Measurements from ENCODE around the gene ASIC4. TPM values are rescaled to one million over a fixed set of nuclear protein-coding genes. Genes with fewer than 3 reads are reported as not detected.

ASIC4 gene
- total RNA-seq, 2 donors from 2014 or later, result 0.12 TPM; not detected in 1

DNA sequence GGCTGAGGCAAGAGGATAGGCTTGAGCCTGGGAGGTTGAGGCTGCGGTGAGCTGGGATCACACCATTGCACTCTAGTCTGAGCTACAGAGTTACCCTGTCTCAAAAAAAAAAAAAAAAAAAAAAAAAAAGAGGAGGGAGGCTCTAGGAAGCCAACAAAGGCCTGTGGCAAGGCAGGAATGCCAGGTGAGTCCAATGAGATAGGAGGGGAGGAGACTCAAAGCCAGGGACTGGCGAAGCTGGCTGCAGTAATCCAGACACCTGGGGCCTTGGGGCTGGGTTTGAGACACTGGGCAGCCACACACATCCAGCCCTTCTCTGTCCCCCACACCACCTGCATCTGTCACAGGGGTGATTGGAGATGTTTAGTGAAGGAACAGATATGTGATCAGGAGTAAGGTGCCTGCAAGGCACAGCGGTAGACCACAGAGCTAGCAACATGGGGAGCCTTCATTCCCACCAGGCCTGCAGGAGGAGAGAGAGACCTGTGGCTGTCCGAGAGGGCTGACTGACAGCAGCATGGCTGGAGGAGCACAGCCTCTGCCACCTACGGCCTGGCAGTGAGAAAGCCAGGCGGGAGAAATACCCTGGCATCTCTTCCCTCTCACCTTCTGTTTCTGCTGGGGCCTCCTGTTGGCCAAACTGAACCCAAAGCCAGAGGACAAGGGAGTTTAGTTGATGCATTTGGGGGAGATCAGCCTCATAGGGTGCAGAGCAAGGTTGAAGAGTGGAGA lies 19.8 kb downstream of the ASIC4 start:
- H3K4me3 Mint-ChIP-seq, result no peak overlapping the region
- no peaks in the 10 kb centered on the region for H3K9me3 Mint-ChIP-seq
- H3K27me3 Mint-ChIP-seq, result peaks cover 22 to 31% of the 10 kb centered on the region in 2 donors
- DNase-seq (ENCODE audit: low spot score) (no peak), ATAC-seq (no peak)
- H3K4me1 Mint-ChIP-seq (ENCODE audit: low read depth in 2 of 2), result peaks cover 0 to 4% of the 10 kb centered on the region in 2 donors
- no peaks in the 10 kb centered on the region for H3K36me3 Mint-ChIP-seq
- H3K27ac Mint-ChIP-seq, result no peak overlapping the region

DNA sequence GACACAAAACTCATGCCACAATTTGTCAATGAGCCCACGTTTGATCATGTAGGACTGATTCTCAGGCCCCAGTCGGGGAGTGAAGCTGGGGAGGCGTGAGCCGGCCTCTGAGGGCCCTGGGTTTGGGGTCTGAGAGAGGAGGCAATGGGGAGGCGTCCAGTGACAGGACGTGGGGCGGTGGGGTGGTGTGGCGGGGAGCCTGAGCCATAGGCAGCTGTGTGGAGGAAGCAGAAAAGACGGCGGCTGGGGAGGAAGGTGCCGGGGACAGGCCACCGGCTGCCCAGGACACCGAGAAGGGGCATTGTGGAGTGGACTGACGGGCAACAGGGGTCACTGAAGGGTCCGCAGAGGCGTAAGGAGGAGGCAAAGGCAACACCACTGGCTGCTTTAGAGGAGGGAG lies 22.1 kb downstream of the ASIC4 start:
- peaks cover 10 to 11% of the 10 kb centered on the region in 2 donors for H3K27me3 Mint-ChIP-seq
- DNase-seq (ENCODE audit: low spot score) (no peak), ATAC-seq (no peak)
- no peaks in the 10 kb centered on the region for H3K9me3 Mint-ChIP-seq
- no peak overlapping the region for H3K4me3 Mint-ChIP-seq
- H3K4me1 Mint-ChIP-seq (ENCODE audit: low read depth in 2 of 2), result peaks cover 4 to 6% of the 10 kb centered on the region in 2 donors
- H3K36me3 Mint-ChIP-seq, result no peaks in the 10 kb centered on the region
- H3K27ac Mint-ChIP-seq, result no peak overlapping the region

DNA sequence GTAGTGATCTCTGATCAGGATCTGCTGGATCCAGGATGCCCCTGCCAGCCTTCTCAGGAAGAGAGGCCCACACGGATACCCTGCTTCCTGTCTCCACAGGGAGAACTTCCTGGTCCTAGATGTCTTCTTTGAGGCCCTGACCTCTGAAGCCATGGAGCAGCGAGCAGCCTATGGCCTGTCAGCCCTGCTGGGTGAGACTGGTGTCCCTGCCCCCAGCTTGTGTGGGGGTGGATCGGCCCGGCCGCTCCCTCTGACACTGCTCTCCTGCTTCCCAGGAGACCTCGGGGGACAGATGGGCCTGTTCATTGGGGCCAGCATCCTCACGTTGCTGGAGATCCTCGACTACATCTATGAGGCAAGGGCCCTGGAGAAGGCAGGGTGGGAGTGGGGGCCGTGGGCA lies 22.7 kb downstream of the ASIC4 start:
- no peak for ATAC-seq
- H3K4me1 Mint-ChIP-seq (ENCODE audit: low read depth in 2 of 2), result peaks cover 7% of the 10 kb centered on the region in 2 donors
- no peak overlapping the region for H3K4me3 Mint-ChIP-seq
- no peaks in the 10 kb centered on the region for H3K36me3 Mint-ChIP-seq
- H3K27ac Mint-ChIP-seq, result no peak overlapping the region
- no peaks in the 10 kb centered on the region for H3K9me3 Mint-ChIP-seq
- no peak for DNase-seq (ENCODE audit: low spot score)
- peaks cover 7 to 11% of the 10 kb centered on the region in 2 donors for H3K27me3 Mint-ChIP-seq

DNA sequence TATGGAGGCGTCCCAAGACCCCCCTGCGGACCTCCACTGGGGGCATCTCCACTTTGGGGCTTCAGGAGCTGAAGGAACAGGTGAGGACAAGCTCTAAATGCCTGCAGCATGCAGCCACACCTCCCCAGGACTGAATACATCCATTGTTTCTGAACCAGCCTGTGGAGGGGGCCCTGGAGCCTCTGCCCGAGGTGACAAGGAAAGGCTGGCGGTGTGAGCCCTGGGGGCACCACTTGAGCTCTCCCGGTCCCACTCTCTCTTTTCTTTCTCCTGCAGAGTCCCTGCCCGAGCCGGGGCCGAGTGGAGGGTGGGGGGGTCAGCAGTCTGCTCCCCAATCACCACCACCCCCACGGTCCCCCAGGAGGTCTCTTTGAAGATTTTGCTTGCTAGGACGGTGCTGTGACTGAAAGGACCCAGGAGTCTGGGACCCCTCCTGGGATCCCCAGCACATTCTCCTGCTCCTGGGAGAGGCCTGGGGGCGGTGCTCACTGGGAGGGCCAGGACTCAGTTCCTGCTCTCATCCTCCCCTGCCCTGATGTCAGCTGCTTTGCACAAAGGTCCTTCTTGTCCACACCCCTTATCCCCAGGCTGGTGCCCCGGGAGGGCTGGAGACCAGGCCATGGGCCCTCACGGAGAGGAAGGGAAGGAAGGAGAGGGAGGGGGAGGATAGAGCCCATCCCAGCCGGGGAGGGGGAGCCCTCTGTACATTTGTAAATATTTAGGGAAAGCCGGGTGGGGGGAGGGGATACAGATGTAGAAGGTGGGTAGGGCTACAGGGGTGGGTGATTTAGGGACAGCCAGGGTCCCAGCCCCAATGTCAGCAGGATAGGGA lies 23.6 kb downstream of the ASIC4 start:
- peaks cover 7% of the 10 kb centered on the region in 2 donors for H3K27me3 Mint-ChIP-seq
- peaks cover 14% of the 10 kb centered on the region in 2 donors for H3K4me1 Mint-ChIP-seq (ENCODE audit: low read depth in 2 of 2)
- no peak overlapping the region for H3K27ac Mint-ChIP-seq
- no peaks in the 10 kb centered on the region for H3K9me3 Mint-ChIP-seq
- DNase-seq (ENCODE audit: low spot score) (no peak), ATAC-seq (no peak)
- H3K4me3 Mint-ChIP-seq, result no peak overlapping the region
- no peaks in the 10 kb centered on the region for H3K36me3 Mint-ChIP-seq

DNA sequence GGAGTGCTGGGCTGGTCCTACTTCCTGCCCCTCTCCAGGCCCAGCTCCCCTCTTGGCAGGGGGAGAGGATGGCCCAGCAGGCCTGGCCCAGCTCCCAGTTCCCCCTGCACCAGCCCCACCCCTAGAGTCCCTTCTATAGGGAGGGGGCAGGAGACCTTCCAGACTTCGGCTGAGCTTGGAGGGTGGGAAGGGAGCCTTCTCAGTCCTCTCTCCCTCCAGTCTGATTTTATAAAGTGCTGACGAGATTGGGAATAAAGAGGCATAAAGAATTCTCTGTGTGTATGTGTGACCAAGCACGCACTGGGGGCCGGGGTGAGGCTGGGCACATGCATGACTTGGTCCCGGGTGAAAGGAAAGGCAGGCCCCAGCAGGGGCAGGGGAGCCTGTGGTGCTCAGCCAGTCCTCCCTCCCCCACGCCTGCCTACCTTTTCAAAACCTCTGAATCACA lies 24.2 kb downstream of the ASIC4 start:
- Mint-ChIP-seq H3K4me3 (no peak overlapping the region), H3K27me3 (peaks cover 4 to 7% of the 10 kb centered on the region in 2 donors), H3K27ac (no peak overlapping the region), H3K4me1 (ENCODE audit: low read depth in 2 of 2) (peaks cover 14 to 15% of the 10 kb centered on the region in 2 donors), H3K36me3 (no peaks in the 10 kb centered on the region), H3K9me3 (no peaks in the 10 kb centered on the region)
- no peak for DNase-seq (ENCODE audit: low spot score)
- ATAC-seq, result no peak

DNA sequence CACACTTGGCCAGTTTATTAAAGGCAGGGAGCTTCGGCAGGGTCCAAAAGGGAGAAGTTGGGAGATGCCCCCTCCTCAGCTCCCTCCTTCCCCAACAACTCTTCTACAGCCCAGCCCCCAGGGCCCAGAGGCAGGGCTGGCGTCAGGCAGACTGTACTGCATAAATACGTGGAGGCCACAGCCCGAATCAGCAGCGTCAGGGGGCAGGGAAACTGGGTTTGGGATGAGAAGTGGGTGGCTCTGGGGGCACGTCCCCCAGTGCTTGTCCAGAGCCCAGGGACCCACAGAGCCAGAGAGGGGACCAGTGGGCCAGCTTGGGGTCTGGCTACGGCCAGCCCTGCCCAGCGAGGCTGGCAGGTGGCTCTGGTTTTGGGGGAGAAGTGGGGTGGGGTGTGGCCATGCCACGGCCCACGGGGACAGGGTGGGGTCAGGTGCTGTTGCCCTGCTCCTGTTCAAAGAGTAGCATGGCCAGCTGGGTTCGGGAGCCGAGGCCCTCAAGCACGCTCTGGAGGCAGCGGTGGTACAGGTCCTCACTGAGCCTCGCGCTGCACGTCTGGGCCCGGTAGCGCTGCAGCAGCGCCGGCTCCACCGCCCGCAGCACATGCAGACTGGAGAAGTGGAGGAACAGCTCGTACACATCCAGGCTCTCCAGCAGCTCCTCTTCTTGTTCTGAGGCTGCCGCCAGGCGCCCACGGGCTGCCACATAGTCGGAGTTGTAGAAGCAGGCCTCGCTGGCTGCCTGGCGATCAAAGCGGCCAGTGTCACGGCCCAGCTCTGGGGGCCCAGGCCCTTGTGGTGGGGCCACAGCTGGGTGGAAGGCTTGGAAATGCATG lies 24.9 kb downstream of the ASIC4 start:
- Mint-ChIP-seq H3K4me1 (ENCODE audit: low read depth in 2 of 2) (peaks cover 15% of the 10 kb centered on the region in 2 donors), H3K4me3 (no peak overlapping the region), H3K36me3 (no peaks in the 10 kb centered on the region), H3K9me3 (no peaks in the 10 kb centered on the region), H3K27ac (no peak overlapping the region), H3K27me3 (peaks cover 3 to 7% of the 10 kb centered on the region in 2 donors)
- ATAC-seq, result no peak
- DNase-seq (ENCODE audit: low spot score), result no peak

DNA sequence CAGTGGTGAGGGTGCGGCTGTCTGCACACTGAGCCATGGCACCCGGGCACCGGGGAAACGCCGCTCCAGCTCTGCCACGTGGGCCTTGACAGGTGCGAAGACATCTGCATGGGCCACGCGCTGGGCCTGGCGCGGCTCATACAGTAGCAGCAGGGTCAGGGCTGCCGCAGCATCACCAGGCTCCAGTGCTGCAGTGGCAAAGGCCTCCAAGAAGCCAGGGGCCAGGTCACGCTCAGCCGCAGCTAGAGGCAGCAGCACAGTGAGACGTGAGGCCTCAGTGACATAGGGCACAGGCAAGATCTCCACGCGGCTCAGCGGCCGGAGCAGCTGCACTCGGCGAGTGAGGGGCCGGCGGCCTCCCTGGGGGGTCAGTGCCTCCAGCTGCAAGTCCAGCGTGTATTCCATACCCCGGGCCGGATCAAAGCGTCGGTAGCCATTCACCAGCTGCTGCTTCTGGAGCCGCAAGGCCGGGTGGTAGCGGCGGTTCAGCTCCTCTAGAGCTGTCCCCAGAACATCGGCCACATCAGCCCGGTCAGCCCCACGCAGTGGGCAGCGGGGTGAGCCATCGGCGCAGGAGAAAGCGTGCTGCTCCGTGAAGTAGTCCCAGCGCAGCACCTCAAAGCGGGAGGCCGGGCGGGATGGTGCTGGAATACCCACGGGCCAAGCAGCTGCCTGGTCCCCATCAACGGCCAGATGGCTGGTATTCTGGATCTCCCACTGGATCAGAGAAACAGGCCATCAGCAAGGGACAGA lies 25.8 kb downstream of the ASIC4 start:
- no peak for ATAC-seq
- Mint-ChIP-seq H3K36me3 (no peaks in the 10 kb centered on the region), H3K9me3 (no peaks in the 10 kb centered on the region), H3K27ac (no peak overlapping the region), H3K4me3 (no peak overlapping the region), H3K4me1 (ENCODE audit: low read depth in 2 of 2) (peaks cover 24% of the 10 kb centered on the region in 2 donors), H3K27me3 (peaks cover 3 to 7% of the 10 kb centered on the region in 2 donors)
- no peak for DNase-seq (ENCODE audit: low spot score)

DNA sequence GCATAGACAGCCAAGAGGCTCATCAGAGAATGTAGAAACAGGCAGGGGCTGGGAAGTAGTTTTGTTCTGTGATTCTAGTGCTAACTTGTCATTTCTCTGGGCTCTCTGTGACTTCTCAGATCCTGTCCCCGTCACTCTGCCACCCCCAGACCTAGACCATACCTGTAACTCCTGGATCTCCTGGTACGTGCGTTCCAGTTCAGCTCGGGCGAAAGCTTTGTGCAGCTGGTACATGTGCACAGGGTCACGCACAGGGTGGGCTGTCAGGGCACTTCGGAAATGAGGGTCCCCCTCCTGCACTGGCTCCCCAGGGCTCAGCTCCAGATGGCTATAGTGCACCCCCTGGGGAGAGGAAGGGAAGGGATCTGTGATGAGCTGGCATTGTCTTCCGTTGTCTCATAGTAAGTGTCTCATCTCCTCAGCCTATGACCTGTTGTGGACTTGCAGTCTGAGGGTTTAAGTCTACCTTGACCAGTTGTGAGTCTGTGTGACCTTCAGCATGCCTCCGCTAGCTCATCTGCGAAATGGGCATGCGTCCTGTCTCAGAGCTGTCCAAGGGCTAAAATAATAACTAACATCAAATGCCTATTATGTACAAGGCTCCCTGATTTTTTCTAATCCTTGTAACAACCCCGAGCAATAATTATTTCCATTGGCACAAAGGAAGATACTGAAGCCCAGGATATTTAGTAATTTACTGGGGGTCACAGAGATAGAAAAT lies 26.7 kb downstream of the ASIC4 start:
- Mint-ChIP-seq H3K27me3 (peaks cover under 1 to 2% of the 10 kb centered on the region in 2 donors), H3K4me1 (ENCODE audit: low read depth in 2 of 2) (peaks cover 24 to 26% of the 10 kb centered on the region in 2 donors), H3K9me3 (no peaks in the 10 kb centered on the region), H3K36me3 (no peaks in the 10 kb centered on the region), H3K27ac (no peak overlapping the region), H3K4me3 (peak overlapping the region; percentile 97)
- ATAC-seq, result no peak
- DNase-seq (ENCODE audit: low spot score), result no peak

DNA sequence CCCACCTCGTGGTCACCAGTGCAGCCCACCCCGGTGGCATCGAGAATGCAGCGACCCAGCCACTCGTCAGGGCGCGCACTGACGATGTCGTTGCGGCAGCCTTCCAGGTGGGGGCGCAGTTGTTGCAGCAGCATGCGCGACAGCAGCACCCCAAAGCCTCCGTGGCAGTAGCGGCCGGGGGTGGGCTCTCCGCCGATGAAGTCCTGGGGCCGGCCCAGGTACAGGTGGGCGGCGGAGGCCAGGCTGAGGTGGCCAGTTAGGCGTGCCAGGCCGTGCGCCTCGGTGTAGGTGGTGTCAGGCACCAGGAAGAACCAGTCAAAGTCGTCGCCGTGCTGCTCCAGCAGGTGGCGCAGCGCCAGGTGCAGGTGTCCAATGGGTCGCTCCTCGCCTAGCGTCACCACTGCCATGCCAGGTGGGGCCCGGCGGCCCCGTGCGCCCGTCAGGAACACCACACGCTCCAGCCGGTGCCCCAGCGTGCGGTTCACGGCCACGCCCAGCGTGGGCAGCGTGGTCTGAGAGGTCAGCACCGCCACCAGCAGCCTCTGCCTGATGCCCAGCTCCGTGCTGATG lies 27.4 kb downstream of the ASIC4 start:
- peak; percentile 15 to 21 for ATAC-seq
- Mint-ChIP-seq H3K4me3 (peak overlapping the region; percentile 97), H3K9me3 (no peaks in the 10 kb centered on the region), H3K27ac (no peak overlapping the region), H3K27me3 (peaks cover 6 to 8% of the 10 kb centered on the region in 2 donors), H3K36me3 (no peaks in the 10 kb centered on the region), H3K4me1 (ENCODE audit: low read depth in 2 of 2) (peaks cover 27 to 31% of the 10 kb centered on the region in 2 donors)
- DNase-seq (ENCODE audit: low spot score), result peak; percentile 84

DNA sequence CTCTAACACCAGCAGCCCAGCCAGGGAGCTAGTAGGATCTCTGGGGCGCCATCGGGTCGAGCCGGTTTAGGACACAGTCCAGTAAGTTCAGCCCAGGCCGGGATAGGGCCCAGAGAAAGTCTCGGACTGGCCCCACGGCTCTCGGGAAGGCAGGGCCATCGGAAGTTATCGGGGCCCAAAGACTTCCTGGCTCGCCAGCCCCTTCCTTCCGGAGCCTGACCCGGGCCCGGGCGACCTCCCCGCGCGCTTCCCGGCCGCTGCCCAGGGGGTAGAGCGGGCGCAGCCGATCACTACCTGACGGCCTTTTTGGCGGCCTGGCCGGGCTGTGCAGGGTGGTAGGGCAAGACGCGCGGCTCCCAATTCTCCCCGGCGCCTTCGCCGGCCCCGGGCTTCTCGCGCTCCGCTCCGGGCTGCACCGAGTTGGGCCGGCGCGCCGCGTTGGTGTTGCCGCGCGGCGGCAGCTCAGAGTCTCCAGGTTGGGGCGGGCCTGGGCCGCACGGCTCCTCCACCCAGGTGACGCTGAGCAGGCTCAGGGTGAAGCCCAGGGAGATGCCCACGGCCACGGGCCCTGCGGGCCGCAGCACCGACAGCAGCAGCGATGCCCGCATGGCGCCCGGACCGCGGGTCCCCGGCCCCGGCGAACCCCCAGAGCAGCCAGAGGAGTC lies 28.8 kb downstream of the ASIC4 start:
- peaks cover 27 to 31% of the 10 kb centered on the region in 2 donors for H3K4me1 Mint-ChIP-seq (ENCODE audit: low read depth in 2 of 2)
- DNase-seq (ENCODE audit: low spot score) (peak; percentile 67), ATAC-seq (peak; percentile 47 to 58)
- no peaks in the 10 kb centered on the region for H3K36me3 Mint-ChIP-seq
- H3K27me3 Mint-ChIP-seq, result peaks cover 9% of the 10 kb centered on the region in 2 donors
- H3K27ac Mint-ChIP-seq, result peak overlapping the region; percentile 69 to 82
- H3K9me3 Mint-ChIP-seq, result no peaks in the 10 kb centered on the region
- peak overlapping the region; percentile 97 for H3K4me3 Mint-ChIP-seq

DNA sequence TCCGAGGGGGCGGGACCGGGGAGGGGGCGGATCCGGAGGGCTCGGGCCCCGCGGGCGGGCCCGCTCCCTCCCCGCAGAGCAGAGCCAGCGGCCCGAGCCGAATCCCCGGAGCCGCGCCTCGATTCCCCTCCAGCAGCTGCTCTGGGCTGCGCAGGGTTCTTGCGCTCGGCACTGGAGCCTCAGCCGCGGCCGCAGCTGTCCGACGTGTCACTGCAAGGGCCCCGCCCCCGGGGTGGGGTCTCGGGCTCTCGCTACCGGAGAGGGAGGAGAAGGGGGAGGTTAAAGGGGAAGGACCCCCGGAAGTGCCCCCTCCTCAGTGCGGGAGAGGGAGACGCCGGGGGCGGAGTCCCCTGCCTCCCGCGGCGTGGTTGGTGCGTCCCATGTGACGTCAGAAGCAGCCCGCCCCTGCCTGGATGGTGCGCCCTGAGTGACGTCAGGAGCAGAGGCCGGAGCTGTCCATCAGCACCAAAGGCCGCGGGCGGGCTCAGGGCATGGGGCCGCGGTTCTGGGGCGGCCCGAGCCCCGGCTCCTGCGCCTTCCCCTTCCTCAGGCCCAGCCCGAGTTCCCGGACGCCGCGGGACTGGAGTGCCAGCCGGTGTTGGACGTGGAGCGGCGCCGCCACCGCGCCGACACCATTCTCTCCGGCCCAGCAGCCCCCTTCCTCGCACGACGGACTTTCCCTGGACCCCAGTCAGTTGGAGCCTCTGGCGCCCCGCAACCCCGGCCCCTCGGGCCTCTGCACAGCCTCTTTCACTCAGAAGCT lies 29.5 kb downstream of the ASIC4 start, which contains the start of the genes CHPF and TMEM198:
CHPF (minus strand) TSS at position 214 of the 763 bp plus-strand sequence. CDS start 271 bp downstream, outside the sequence.
TMEM198 (plus strand) TSS at position 433 of the 763 bp plus-strand sequence. CDS start 700 bp downstream, outside the sequence.
- Mint-ChIP-seq H3K4me1 (ENCODE audit: low read depth in 2 of 2) (peaks cover 27 to 31% of the 10 kb centered on the region in 2 donors), H3K4me3 (peak within 1 kb of the TSS; percentile 97), H3K9me3 (no peaks in the 10 kb centered on the region), H3K36me3 (no peaks in the 10 kb centered on the region), H3K27ac (peak within 1 kb of the TSS; percentile 69 to 82), H3K27me3 (peaks cover 15% of the 10 kb centered on the region in 2 donors)
- peak; percentile 99 for DNase-seq (ENCODE audit: low spot score)
- peak; percentile 91 to 94 for ATAC-seq
